GM13976 (cell line): ENCODE results near the gene CNTNAP5.
"Not testable (repeated sequence)": the region's sequence is repeated elsewhere in the genome, so short reads cannot be mapped to it uniquely, and the experiment has no call there.

ENCODE experiments used
- DNase-seq: peaks from one replicate; pipeline ENCODE4 v3.0.0; 2012; ENCODE audit warnings: low spot score
- in situ Hi-C: fragments of 300-500 bp; cut with MboI; formaldehyde crosslinking; loops from one replicate; pipeline ENCODE4 v1.12.0; 2022; ENCODE audit warnings: low sequenced_read_pairs, mixed read lengths, inconsistent platforms; ENCODE audit not compliant: unreplicated experiment
- TF ChIP-seq, protein P1 (sequence below): IDR thresholded peaks from 2 replicates; pipeline ENCODE4 v1.5.1; 2012; ENCODE audit warnings: borderline replicate concordance, mild to moderate bottlenecking; ENCODE audit not compliant: insufficient read depth; ENCODE audit errors: extremely low read depth, missing control alignments, control extremely low read depth

CNTNAP5 gene

DNA sequence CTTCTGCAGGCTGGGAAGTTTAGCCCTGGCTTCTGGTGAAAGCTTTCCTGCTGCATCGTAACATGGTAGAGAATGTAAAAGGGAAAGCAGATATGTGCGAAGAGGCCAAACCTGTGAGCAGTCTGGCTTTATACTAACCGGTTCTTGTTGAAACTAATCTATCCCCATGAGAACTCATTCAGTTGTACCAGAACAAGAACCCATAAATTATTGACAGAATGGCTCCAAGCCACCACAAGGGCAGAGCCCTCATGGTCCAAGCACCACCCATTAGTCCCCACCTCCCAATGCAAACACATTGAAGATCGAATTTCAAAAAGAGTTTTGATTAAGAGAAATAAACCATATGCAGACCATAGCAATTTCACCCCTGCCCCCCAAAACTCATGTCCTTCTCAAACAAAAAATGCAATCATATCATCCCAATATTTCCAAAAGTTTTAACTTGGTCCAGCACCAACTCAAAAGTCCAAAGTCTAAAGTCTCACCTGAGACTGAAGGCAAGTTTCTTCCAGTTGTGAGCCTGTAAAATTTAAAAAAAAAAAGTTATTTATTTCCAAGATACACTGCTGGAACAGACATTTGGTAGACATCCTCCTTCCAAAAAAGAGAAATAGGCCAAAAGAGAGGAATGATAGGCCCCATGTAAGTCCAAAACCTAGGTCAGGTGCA lies 318.9 kb downstream of the CNTNAP5 start:
- in situ Hi-C loops = no loop called here
- TF ChIP-seq, protein P1, sequence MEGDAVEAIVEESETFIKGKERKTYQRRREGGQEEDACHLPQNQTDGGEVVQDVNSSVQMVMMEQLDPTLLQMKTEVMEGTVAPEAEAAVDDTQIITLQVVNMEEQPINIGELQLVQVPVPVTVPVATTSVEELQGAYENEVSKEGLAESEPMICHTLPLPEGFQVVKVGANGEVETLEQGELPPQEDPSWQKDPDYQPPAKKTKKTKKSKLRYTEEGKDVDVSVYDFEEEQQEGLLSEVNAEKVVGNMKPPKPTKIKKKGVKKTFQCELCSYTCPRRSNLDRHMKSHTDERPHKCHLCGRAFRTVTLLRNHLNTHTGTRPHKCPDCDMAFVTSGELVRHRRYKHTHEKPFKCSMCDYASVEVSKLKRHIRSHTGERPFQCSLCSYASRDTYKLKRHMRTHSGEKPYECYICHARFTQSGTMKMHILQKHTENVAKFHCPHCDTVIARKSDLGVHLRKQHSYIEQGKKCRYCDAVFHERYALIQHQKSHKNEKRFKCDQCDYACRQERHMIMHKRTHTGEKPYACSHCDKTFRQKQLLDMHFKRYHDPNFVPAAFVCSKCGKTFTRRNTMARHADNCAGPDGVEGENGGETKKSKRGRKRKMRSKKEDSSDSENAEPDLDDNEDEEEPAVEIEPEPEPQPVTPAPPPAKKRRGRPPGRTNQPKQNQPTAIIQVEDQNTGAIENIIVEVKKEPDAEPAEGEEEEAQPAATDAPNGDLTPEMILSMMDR = no peak

DNA sequence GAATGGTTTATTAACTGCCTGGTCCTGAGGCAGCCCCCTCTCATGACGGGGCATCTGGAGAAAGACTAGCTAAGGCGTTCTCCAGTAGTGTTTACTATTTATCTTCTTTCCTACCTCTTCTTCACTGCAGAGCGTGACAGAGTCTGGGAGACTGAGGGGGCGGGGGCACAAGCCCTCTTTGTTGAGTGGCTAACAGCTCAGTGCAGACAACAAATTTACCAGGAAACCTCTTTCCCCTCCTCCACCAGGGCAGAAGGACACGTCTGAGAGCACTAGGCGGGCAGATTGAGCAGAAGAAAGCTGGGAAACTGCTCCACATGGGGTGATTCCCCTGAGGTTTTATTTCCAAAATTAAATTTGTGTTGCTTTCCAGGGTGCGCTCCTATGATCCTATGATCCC lies 322.1 kb downstream of the CNTNAP5 start:
- TF ChIP-seq, protein P1 = no peak
- DNase-seq = no peak
- in situ Hi-C loops = no loop called here

More for the DNA sequence above, 318.9 kb downstream of the CNTNAP5 start:
- DNase-seq = no peak

DNA sequence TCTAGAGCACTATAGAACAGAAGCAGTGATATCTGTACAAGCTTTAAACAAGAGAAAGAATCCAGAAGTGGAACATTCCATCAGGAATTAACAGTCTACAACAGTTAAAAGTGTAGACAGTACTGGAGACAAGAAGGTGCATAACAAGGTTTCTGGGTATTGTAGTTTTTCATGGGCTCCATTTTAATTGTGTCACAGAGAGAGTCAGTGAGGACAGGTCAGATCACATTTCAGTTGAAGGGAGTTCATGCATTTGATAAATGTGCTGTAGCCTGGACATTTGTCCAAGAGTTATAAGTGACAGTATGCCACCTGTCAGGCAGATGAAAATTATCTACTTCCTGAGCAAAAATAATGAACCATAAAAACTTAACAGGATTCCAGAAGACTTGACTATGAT lies 328.6 kb downstream of the CNTNAP5 start:
- in situ Hi-C loops = no loop called here
- TF ChIP-seq, protein P1 = no peak
- DNase-seq = no peak

DNA sequence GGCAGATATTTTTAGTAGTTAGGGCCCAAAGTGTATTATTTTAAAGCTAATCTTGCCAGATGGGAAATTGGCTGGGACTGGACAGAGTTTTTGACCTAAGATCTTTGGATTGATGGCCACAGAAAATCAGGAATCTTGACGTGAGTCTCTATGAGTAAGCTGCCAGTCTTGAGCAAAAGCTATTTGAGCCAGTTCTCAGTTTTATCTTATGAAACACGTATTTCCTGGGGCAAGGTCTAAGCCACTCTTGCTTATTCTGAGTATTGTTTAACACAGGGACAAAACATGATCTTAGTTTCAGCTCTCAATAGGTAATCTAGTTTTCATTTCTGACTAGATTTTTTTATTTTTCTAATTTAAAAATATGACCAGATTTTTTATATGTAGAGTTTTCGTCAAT lies 329.4 kb downstream of the CNTNAP5 start:
- DNase-seq = no peak
- in situ Hi-C loops = no loop called here
- TF ChIP-seq, protein P1 = no peak

DNA sequence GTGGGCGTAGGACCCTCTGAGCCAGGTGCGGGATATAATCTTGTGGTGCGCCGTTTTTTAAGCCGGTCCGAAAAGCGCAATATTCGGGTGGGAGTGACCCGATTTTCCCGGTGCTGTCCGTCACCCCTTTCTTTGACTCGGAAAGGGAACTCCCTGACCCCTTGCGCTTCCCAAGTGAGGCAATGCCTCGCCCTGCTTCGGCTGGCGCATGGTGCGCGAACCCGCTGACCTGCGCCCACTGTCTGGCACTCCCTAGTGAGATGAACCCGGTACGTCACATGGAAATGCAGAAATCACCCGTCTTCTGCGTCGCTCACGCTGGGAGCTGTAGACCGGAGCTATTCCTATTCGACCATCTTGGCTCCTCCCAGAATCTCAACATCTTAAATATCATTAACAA lies 336.9 kb downstream of the CNTNAP5 start:
- DNase-seq, in situ Hi-C loops: not testable (repeated sequence)

DNA sequence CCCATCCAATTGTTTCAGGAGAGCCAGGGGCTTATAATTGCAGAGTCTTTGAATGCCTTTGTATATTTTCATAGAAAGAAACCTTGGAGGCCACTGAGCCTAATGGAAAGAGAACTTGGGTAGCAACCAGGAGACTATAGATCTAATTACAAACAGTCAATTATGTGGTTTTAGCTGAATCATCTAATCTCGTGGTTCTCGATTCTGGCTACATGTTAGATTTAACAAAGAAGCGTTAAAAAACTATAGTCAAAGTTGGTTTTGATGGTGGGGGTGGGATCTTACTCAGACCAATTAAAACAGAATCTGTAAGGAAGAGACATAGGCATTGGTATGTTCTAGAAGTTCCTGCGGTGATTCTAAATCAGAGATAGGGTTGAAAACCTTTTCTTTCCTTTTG lies 344.1 kb downstream of the CNTNAP5 start:
- DNase-seq = no peak
- TF ChIP-seq, protein P1 = no peak
- in situ Hi-C loops = no loop called here

DNA sequence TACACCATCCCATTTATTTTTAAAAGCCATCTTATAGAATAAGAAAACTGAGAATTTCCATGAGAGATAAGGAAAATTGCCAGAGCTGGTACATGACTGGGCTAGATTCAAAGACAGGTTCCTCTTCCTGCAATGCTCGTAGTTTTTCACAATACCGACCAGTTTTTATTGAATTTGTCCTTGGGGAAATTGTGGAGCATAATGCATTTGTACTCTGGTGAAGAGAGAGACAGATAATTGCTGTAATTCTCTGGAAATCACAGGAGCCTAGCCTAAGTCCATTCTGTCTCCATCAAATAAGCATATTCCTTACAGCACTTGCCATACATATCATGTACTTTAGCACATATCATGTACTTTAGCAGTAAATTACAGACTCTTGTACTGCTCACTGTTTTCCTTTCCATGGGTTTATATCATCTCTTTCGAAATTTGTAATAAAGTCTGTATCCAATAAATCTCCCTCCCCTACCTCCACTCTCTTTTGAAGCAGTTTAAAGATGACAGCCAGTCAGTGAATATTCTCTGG lies 355.2 kb downstream of the CNTNAP5 start:
- in situ Hi-C loops = no loop called here
- DNase-seq = no peak
- TF ChIP-seq, protein P1 = no peak
